ENCODE results near the gene UBE2M.
"Not testable (repeated sequence)": the region's sequence is repeated elsewhere in the genome, so short reads cannot be mapped to it uniquely, and the experiment has no call there.

UBE2M gene

DNA sequence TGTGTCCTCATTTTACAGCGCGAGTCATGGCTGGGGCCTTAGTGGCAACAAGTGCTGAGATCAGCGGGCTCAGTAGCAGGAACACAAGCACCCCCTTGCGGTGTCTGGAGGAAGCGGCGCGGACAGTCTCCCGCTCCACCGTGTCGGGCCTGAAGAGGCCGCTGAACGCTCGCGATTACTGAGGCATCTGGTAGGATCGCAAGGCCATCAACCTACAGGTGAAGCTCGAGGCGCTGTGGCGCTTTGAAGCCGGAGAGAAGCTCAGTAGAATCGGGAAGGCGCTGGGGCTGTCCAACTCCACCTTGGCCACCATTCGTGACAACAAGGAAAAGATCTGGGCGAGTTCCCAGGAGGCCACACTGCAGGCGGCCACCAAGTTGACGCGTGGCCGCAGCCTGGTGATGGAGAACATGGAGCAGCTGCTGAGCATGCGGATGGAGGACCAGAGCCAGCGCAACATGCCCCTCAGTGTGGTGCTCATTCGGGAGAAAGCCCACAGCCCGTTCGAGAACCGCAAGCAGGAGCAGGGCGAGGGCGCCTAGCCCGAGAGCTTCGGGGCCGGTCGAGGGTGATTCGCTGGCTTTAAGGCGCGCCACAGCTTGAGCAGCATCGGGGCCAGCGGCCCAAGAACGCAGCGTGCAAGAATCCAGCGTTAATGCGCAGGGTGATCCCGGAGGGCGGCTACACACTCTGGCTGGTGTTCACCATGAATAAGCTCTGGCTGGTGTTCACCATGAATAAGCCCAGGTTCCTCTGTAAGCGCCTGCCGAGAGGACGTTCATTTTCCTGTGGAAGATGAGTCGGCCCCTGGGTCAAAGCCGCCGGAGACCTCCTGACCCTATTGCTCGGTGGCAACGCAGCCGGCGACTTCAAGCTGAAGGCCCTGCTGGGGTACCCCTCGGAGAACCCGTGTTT, 23.1 kb upstream of the UBE2M start:
- no peaks in the 10 kb centered on the region for H3K36me3 ChIP-seq (ENCODE audit: low read length)
- no peak overlapping the region for H3K4me3 ChIP-seq (ENCODE audit: insufficient read depth, low read length, poor library complexity, severe bottlenecking)
- H4K20me1 ChIP-seq (ENCODE audit: low read depth, low read length) = no peaks in the 10 kb centered on the region
- H3K79me2 ChIP-seq (ENCODE audit: insufficient read depth, low read length) = no peaks in the 10 kb centered on the region
- H3K9ac ChIP-seq (ENCODE audit: low read length) = no peak overlapping the region
- H3K27ac ChIP-seq (ENCODE audit: low read depth, low read length) = no peak overlapping the region
- H2AFZ ChIP-seq (ENCODE audit: low read depth, low read length, severe bottlenecking) = peak overlapping the region; percentile 38
- peaks cover 7% of the 10 kb centered on the region for H3F3A ChIP-seq (ENCODE audit: insufficient read depth)
- no peaks in the 10 kb centered on the region for H3K9me2 ChIP-seq (replicated peaks; ENCODE audit: insufficient read depth, low read length)
- no peaks in the 10 kb centered on the region for H3K9me3 ChIP-seq (ENCODE audit: insufficient read depth, low read length)
- H3K27me3 ChIP-seq (ENCODE audit: low read length) = no peaks in the 10 kb centered on the region
- H3K4me2 ChIP-seq (ENCODE audit: low read depth, low read length, poor library complexity, severe bottlenecking) = no peak overlapping the region
- no peak for TF ChIP-seq EZH2phosphoT487 (conservative IDR thresholded peaks at IDR 0.05; ENCODE audit: low read length)
- TF ChIP-seq, protein P1, sequence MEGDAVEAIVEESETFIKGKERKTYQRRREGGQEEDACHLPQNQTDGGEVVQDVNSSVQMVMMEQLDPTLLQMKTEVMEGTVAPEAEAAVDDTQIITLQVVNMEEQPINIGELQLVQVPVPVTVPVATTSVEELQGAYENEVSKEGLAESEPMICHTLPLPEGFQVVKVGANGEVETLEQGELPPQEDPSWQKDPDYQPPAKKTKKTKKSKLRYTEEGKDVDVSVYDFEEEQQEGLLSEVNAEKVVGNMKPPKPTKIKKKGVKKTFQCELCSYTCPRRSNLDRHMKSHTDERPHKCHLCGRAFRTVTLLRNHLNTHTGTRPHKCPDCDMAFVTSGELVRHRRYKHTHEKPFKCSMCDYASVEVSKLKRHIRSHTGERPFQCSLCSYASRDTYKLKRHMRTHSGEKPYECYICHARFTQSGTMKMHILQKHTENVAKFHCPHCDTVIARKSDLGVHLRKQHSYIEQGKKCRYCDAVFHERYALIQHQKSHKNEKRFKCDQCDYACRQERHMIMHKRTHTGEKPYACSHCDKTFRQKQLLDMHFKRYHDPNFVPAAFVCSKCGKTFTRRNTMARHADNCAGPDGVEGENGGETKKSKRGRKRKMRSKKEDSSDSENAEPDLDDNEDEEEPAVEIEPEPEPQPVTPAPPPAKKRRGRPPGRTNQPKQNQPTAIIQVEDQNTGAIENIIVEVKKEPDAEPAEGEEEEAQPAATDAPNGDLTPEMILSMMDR (IDR thresholded peaks at IDR 0.05; ENCODE audit: insufficient read depth, low read length, poor library complexity, severe bottlenecking) = peak; percentile 97

DNA sequence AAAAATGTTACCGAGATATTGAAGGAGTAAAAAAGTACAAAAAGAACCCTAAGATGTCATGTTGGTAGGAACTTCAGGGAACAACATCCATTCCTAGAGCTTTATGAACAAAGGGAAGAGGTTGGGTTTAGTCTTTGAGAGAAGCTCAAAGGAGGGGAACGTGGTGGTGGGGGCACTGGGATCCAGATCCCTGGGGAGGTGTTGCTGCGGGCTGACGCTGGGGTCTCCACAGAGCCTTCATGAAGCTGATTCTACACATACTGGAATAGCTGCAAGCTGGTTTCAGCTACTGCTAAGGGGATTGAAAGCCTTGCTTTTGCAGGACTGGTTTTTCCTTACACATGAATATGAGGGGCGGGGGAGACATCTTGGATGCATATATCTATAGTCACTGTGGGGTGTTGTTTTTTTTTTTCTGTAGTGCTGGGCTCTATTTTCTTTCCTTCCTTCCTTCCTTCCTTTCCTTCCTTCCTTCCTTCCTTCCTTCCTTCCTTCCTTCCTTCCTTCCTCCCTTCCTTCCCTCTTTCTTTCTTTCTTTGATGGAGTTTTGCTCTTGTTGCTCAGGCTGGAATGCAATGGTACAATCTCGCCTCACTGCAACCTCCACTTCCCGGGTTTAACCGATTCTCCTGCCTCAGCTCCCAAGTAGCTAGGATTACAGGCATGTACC, 21.2 kb upstream of the UBE2M start:
- Histone ChIP-seq H3K9me2 (replicated peaks; ENCODE audit: insufficient read depth, low read length) (no peaks in the 10 kb centered on the region), H3K4me3 (ENCODE audit: insufficient read depth, low read length, poor library complexity, severe bottlenecking) (no peak overlapping the region), H3K27ac (ENCODE audit: low read depth, low read length) (no peak overlapping the region), H3K4me2 (ENCODE audit: low read depth, low read length, poor library complexity, severe bottlenecking) (no peak overlapping the region), H2AFZ (ENCODE audit: low read depth, low read length, severe bottlenecking) (no peak overlapping the region), H3K27me3 (ENCODE audit: low read length) (no peaks in the 10 kb centered on the region), H3K79me2 (ENCODE audit: insufficient read depth, low read length) (no peaks in the 10 kb centered on the region), H4K20me1 (ENCODE audit: low read depth, low read length) (no peaks in the 10 kb centered on the region), H3K9ac (ENCODE audit: low read length) (no peak overlapping the region), H3K36me3 (ENCODE audit: low read length) (no peaks in the 10 kb centered on the region), H3K9me3 (ENCODE audit: insufficient read depth, low read length) (no peaks in the 10 kb centered on the region), H3F3A (ENCODE audit: insufficient read depth) (peaks cover 7% of the 10 kb centered on the region)
- TF ChIP-seq, protein P1 (IDR thresholded peaks at IDR 0.05; ENCODE audit: insufficient read depth, low read length, poor library complexity, severe bottlenecking) = no peak
- TF ChIP-seq EZH2phosphoT487 (conservative IDR thresholded peaks at IDR 0.05; ENCODE audit: low read length) = no peak

DNA sequence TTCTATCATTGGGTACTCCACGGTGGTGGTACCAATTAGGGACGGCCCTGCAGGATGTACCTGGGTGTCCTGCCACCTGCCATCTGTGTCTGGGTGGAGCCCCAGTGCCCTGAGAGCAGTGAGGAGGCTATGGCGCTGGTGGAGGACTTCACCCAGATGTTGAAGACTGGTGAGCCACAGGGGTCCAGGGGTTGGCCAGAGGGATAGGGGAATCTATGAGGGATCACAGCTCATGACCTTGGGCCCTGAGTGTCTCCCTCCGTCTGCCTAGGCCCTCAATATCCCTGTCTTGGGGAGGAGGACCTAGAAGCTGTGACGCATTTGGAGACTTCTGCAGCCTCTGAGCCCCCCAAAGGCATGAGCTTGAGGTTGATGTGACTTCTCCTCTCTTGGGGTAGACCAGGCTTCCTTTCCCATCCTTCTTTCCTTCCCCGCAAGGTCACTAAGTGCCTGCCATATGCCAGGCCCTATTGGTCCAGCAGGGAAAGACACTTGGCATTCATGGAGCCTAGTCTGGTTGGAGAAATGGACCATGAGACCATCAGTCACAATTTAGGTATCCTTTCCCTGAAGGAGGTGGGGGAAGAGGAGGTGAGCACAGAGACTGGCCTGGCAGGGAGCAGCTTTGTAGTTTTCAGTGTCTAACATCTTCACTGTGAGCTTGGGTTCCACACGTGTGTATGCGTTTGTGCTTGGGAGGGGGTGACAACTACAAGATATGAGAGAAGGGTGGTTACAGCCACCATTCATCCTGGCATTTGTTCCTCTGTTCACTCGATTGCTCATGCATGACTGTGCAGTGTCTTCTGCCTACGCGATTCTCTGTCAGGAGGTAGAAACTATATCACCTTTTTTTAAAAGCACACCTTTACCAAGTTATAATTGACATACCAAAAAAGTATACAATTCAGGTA, 19.9 kb upstream of the UBE2M start:
- Histone ChIP-seq H3K9me2 (replicated peaks; ENCODE audit: insufficient read depth, low read length) (no peaks in the 10 kb centered on the region), H2AFZ (ENCODE audit: low read depth, low read length, severe bottlenecking) (no peak overlapping the region), H3K79me2 (ENCODE audit: insufficient read depth, low read length) (no peaks in the 10 kb centered on the region), H3F3A (ENCODE audit: insufficient read depth) (peaks cover 18% of the 10 kb centered on the region), H4K20me1 (ENCODE audit: low read depth, low read length) (no peaks in the 10 kb centered on the region), H3K9me3 (ENCODE audit: insufficient read depth, low read length) (no peaks in the 10 kb centered on the region), H3K27ac (ENCODE audit: low read depth, low read length) (no peak overlapping the region), H3K36me3 (ENCODE audit: low read length) (no peaks in the 10 kb centered on the region), H3K4me3 (ENCODE audit: insufficient read depth, low read length, poor library complexity, severe bottlenecking) (no peak overlapping the region), H3K9ac (ENCODE audit: low read length) (0 out of 2 replicates have a peak overlapping the region, but pooled peaks have one; percentile 3), H3K4me2 (ENCODE audit: low read depth, low read length, poor library complexity, severe bottlenecking) (peak overlapping the region; percentile 4), H3K27me3 (ENCODE audit: low read length) (no peaks in the 10 kb centered on the region)
- no peak for TF ChIP-seq EZH2phosphoT487 (conservative IDR thresholded peaks at IDR 0.05; ENCODE audit: low read length)
- TF ChIP-seq, protein P1 (IDR thresholded peaks at IDR 0.05; ENCODE audit: insufficient read depth, low read length, poor library complexity, severe bottlenecking) = no peak

DNA sequence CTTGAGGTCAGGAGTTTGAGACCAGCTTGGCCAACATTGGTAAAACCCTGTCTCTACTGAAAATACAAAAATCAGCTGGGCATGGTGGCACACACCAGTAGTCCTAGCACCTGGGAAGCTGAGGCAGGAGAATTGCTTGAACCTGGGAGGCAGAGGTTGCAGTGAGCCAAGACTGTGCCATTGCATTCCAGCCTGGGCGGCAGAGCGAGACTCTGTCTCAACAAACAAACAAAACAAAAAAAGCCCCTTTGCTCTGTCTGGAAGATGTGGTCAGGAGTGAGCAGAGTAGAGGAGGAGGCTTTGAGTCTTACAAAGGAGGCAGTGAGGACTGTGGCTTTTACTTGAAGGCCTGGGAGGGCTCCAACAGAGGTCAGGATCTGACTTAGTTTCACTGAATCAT, 19.2 kb upstream of the UBE2M start:
- H3K27me3 ChIP-seq (ENCODE audit: low read length); H3K9me2 ChIP-seq (replicated peaks; ENCODE audit: insufficient read depth, low read length); H3K27ac ChIP-seq (ENCODE audit: low read depth, low read length); H3K9me3 ChIP-seq (ENCODE audit: insufficient read depth, low read length); H3K9ac ChIP-seq (ENCODE audit: low read length); H3K4me2 ChIP-seq (ENCODE audit: low read depth, low read length, poor library complexity, severe bottlenecking); H2AFZ ChIP-seq (ENCODE audit: low read depth, low read length, severe bottlenecking); H4K20me1 ChIP-seq (ENCODE audit: low read depth, low read length); H3K4me3 ChIP-seq (ENCODE audit: insufficient read depth, low read length, poor library complexity, severe bottlenecking); H3K79me2 ChIP-seq (ENCODE audit: insufficient read depth, low read length); H3K36me3 ChIP-seq (ENCODE audit: low read length): not testable (repeated sequence)
- peaks cover 18% of the 10 kb centered on the region for H3F3A ChIP-seq (ENCODE audit: insufficient read depth)
